Measurements from ENCODE around the gene GSN. TPM values are rescaled to one million over a fixed set of nuclear protein-coding genes. Genes with fewer than 3 reads are reported as not detected.

GSN gene
- total and polyA plus RNA-seq, 2 of the 13 experiments (the other 11 are each of a cell fraction or from before 2014, with no cell fraction given): 294 to 307 TPM

- TF ChIP-seq ZNF34 (CRISPR knock-in tag; IDR thresholded peaks at IDR 0.05; ENCODE audit: borderline replicate concordance) (no peak), ZNF18 (CRISPR knock-in tag; IDR thresholded peaks at IDR 0.05; ENCODE audit: insufficient replicate concordance) (no peak), ELF3 (CRISPR knock-in tag; IDR thresholded peaks at IDR 0.05) (no peak), IKZF1 (IDR thresholded peaks at IDR 0.05) (no peak), THAP9 (CRISPR knock-in tag; IDR thresholded peaks at IDR 0.05; ENCODE audit: borderline replicate concordance) (peak; percentile 41; the same call in 1 of the 2 replicates), NCOA2 (CRISPR knock-in tag; IDR thresholded peaks at IDR 0.05) (0 out of 2 replicates have a peak, but pooled peaks have one; percentile 42), ZNF343 (CRISPR knock-in tag; IDR thresholded peaks at IDR 0.05) (0 out of 2 replicates have a peak, but pooled peaks have one; percentile 26), GATA4 (IDR thresholded peaks at IDR 0.05; ENCODE audit: borderline replicate concordance, low read depth) (peak; percentile 64; the same call in 1 of the 2 replicates), ZZZ3 (CRISPR knock-in tag; IDR thresholded peaks at IDR 0.05; ENCODE audit: borderline replicate concordance) (no peak), SIX4 (CRISPR knock-in tag; IDR thresholded peaks at IDR 0.05) (no peak), ETV6 (CRISPR knock-in tag; conservative IDR thresholded peaks at IDR 0.05) (0 out of 2 replicates have a peak, but pooled peaks have one; percentile 44), NFE2 (CRISPR knock-in tag; IDR thresholded peaks at IDR 0.05) (no peak), ZNF484 (CRISPR knock-in tag; IDR thresholded peaks at IDR 0.05; ENCODE audit: borderline replicate concordance, low read depth) (no peak), TRIM24 (CRISPR knock-in tag; IDR thresholded peaks at IDR 0.05) (no peak), ZNF414 (CRISPR knock-in tag; IDR thresholded peaks at IDR 0.05) (peak; percentile 90), CTCF (CRISPR knock-in tag; IDR thresholded peaks at IDR 0.05) (no peak), ZFP36L2 (CRISPR knock-in tag; IDR thresholded peaks at IDR 0.05) (no peak), ZNF672 (CRISPR knock-in tag; IDR thresholded peaks at IDR 0.05) (no peak), ZNF513 (CRISPR knock-in tag; conservative IDR thresholded peaks at IDR 0.05) (0 out of 2 replicates have a peak, but pooled peaks have one; percentile 41)
These were observed 101.8 kb downstream of the GSN start, which contains the start of gene STOM (continued) for GRCh38 chr9:121369595-121370265.

Measured in HepG2 (cell line).